Hippocampal formation (tissue), 2 donors: ENCODE data around the gene AP3S2.

Experiments used
- DNase-seq, 2 donors: peaks; one replicate each; lab custom pipeline; 2025; lab: John Stamatoyannopoulos, UW

Gene AP3S2

DNA sequence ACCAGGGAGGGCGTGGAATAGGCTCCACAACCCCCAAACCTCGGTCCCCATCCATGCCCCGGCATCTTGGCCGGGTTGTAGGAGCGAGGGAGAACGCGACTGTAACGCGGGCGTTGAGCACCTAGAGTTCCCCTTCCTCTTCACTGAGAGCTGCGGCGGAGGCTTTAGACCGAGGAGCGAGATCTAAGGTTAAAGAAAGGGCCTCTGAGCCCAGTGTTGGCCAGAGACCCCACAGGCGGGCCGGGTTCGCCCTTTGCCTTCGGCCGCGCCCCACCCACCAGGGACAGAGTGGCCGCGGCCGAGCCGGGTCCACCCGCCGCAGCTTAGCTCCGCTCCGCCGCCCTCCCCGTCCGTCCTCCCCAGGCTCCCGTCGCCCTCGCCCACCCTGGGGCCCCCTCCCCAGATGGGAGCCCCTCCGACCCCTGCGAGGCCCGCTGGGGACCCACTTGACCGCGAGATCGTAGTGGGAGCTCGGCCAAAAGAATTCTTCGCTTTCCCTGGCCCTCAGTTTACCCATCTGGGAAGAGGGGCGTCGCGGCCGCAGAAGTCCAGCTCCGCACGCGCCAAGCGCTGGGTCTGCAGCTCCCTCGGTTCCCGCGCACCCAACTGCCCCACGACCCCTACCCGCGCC is 79.6 kb downstream of the AP3S2 start:
- DNase-seq = no peak

DNA sequence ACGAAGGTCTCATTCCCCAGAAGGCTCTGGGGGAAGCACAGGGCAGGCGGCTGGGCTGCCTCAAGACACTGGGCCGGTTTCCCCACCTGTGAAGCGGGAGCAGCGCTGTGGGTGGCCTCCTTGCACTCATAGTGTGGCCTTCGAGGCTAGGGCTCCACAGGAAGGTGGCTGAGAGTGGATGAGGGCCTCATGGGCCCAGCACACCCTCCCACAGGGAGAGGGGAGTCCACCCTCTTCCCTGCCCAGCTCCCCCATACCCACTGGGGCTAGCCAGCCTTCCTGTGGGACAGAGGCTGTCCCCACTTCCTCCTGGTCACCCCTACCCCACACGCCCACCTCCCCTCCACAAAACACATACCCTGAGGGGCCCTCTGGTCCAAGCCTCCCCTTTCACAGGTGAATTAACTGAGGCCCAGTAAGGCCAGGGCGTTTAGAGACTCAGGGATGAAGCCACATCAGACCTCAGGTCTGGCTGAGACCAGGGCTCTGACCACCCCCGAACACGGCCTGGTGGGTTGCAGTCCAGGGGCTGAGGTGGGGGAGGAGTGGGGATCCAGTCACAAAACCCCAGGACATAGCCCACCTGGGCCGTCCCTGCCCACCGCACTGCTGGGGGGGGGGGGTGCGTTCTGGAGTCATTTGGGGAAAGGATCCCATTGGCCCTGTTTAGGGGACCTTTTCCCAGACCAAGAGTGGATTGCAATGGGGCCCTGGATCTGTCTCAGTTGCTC is 80.2 kb downstream of the AP3S2 start:
- DNase-seq = no peak

DNA sequence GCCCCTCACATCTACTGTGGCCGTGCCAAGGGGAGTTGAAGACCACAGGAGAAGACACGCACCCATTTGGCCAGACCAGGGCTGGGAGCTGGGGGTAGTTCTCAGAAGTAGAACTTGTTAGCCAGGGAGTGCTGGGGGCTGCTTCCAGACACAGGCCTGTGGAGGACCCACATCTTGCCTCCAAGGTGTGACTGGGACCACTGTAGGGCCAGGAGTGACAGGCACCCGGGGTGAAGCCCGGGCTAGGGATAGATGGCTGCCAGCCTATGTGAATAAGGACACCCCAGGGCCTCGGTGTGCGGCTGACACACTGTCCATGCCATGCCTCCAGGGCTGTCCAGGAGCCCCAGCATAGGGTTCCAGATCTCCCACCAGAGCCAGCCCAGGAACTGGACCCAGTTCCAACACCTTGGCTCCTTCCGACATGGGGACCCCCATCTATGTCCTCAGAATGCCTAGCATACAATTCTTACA is 80.9 kb downstream of the AP3S2 start:
- no peak for DNase-seq

- DNase-seq = no peak
These were observed 81.6 kb downstream of the AP3S2 start for GRCh38 chr15:89812011-89812846.

DNA sequence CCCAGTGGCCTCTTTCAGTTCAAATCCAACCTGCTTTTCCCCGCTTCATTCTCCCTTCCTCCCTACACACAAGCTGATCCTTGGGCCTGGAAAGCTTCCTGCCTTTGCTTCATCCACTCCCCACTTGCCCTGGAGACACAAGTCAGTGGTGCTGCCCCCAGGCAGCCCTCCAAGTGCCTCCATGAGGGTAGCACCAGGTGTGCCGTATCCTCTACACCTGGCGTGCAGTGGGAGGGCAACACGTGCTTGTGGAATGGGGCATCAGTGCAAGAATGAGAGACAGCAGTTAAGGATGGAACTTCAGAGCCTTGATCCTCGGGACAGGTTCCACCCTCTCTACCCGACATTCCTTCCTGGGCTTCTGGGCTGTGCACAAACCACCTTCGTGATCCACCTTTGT is 83.0 kb downstream of the AP3S2 start:
- DNase-seq = no peak

DNA sequence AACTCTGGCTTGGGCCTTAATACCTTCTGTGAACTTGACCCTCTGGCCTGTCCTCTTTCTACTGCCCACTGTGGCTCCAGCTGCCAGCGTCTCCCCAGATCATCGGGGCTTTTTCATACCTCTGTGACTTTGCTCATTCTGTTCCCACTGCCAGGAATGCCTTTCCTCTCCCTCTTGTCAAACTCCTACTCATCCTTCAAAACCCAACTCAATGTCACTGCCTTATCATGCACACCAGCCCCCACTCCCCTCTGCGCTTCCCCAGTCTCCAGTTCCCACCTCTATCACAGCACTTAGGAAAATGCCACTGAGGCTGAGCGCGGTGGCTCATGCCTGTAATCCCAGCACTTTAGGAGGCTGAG is 84.0 kb downstream of the AP3S2 start:
- DNase-seq = no peak

- no peak for DNase-seq
These were observed 84.6 kb downstream of the AP3S2 start for GRCh38 chr15:89809093-89809786.

DNA sequence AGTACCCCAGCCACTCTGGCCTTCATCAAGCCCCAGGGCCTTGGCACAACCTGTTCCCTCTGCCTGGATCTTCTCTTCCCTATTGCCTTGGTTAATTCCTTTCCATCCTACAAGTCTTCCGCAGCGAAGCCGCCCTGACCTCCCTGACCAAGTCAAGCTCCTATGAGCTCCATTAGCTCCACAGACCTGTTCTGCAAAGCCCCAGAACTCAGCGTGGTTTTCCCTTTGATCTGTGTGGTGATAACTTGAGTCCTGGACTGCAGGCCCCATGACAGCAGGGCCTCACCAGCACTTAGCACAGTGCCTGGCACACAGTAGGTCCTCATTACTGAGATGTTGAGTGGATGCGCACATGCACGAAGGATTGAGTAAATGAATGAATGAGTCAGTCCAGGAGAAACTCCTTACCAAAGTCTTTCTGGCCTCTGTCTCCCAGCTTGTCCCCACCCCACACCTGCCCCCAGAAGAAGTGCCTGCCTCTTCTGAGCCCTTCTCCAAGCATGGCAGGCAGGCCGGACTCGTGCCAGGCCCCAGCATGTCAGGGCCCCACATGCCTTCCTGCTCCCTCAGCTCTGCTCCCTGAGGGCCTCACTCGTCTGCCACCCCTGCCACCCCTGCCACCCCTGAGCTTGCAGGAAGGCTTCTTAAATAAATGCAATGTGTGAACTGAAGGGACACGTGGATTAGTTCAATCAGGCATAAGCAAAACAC is 85.5 kb downstream of the AP3S2 start:
- no peak for DNase-seq

DNA sequence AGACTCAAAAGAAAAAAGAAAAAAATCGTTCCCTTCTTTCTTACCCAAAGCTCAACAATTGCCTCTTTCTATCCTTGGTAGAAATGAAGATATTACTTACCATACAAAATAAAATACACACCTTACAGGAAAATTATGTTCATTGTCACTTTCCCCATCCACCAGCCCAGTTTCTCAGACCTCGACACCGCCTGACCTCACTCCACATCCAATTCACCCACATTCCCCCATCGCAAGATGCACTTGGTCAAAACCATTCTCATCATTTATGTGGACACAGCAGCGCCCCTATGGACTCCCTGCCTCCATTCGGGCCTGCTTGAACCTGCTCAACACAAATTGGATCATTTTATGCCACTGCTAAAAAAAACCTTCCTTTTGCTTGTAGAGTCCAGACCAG is 86.1 kb downstream of the AP3S2 start:
- DNase-seq = no peak

- no peak for DNase-seq
These were observed 86.9 kb downstream of the AP3S2 start for GRCh38 chr15:89806559-89807550.

DNA sequence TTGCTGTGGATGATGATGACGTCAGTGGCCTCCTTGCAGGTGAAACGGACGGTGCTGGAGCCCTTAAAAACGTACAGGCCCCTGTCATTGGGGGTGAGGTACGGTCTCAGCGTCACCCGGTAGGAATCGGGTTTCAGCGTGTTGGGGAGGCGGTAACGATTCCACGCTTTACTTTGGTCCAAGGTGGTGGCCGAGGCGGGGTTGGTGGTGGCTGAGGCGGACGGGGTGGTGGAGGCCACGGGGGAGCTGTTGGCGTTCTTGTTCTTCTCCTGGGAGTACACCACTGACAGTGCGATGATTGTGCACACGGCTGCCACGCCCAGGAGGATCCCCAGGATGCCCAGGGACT is 87.6 kb downstream of the AP3S2 start:
- no peak for DNase-seq

GRCh38 chr15:89805241-89806209 is 88.3 kb downstream of the AP3S2 start:
- DNase-seq = no peak

GRCh38 chr15:89803941-89804800 is 89.6 kb downstream of the AP3S2 start:
- DNase-seq = no peak

DNA sequence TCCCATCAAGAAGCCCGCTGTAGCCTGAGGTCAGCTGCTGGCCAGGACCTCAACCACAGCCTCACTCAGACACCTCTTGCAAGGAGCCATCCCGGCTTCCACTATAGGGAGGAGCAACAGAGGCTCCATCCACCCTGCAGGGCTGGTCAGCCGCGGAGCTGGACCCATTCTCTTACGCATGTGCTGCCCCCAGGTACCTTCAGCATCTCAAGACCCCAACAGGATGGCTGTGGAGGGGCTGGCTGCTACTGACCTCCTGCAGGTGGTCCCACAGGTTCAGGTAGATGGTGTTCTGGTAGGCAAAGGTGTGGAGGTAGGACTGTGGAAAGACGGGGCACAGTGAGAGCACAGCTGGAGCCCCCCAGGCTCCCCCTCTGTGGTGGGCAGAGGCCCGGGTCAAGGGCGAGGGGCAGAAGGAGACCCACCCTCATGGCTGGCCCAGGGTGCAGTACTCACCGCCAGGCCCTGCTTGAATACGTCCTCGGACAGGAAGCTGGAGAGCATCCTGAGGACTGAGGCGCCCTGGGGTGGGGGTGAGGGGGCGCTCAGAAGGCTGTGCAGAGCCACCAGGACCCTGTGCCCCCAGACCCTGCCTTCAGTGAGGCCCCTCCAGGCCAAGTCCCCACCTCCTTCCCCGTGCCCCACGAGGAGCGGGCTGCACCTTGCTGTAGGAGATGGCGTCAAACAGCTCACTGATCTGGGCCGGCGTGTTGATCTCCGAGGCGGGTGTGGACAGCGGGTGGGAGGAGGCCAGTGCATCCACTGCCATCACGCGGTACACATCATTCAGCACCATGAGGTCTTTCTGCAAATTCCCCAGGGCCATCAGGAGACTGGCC is 90.6 kb downstream of the AP3S2 start:
- no peak for DNase-seq

- DNase-seq = no peak
These were observed 91.4 kb downstream of the AP3S2 start for GRCh38 chr15:89802231-89802928.

DNA sequence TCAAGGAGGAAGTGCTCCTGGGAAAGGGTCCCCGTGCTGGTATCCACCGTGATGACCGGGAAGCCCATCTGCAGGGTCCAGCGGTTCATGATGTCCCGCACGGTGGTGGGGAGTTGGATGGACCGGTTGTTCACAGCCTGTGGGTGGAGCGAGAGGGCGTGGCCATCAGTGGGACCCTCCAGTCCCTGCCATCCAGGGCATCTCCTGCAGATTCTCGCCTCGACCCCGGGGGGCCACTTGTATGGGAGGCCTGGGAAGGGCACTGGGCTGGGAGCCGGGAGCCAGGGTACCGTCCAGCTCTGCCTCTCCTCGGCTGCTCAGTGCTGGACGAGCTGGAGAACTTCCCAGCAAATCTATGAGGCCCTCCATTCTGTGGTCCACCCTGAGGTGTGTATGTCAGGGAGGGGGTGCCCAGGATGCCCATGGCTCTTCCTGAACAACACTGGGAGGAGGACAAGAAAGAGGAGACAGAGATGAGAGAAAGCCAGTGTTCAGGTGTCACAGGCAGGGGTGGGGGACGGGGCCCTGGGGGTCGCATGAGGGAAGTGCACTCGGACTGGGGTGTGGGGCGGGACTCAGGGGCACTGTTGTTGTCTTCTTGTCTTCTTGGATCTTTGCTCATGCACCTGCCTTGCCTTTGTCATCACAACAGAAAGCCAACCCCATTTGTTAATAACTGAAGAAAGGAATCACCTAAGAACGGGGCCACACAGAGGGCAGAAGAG is 92.2 kb downstream of the AP3S2 start:
- no peak for DNase-seq
